MM.1S (cell line): ENCODE data around the gene EVA1B.

Experiments
- DNase-seq: peaks from one replicate; pipeline ENCODE4 v3.0.0-alpha.2; 2015
- H2AFZ ChIP-seq: fragments of 300-600 bp; sonication (generic); 2 replicates; pipeline ENCODE4 v1.6.0; 2016; ENCODE audit warnings: antibody characterized with exemption, low read length
- H3F3A ChIP-seq: fragments of 300-600 bp; sonication (generic); 2 replicates; pipeline ENCODE4 v1.6.1; 2016; ENCODE audit warnings: mild to moderate bottlenecking, antibody characterized with exemption, low read length, moderate library complexity, mixed read lengths; ENCODE audit not compliant: insufficient read depth
- H3K27ac ChIP-seq: fragments of 300-600 bp; sonication (generic); 2 replicates; pipeline ENCODE4 v1.5.1; 2016; ENCODE audit warnings: mild to moderate bottlenecking, low read length
- H3K27me3 ChIP-seq: fragments of 300-600 bp; sonication (generic); replicated peaks from 2 replicates; pipeline ENCODE4 v1.6.0; 2016; ENCODE audit warnings: low read length; ENCODE audit not compliant: insufficient read depth
- H3K36me3 ChIP-seq: fragments of 300-600 bp; sonication (generic); replicated peaks from 2 replicates; pipeline ENCODE4 v1.6.1; 2016; ENCODE audit warnings: mild to moderate bottlenecking, low read length, mixed read lengths; ENCODE audit not compliant: insufficient read depth
- H3K4me1 ChIP-seq: fragments of 300-600 bp; sonication (generic); 2 replicates; pipeline ENCODE4 v1.6.1; 2016; ENCODE audit warnings: low read length, mixed read lengths
- H3K4me2 ChIP-seq: fragments of 300-600 bp; sonication (generic); 2 replicates; pipeline ENCODE4 v1.6.0; 2016; ENCODE audit warnings: low read depth, low read length
- H3K4me3 ChIP-seq: fragments of 300-600 bp; sonication (generic); 2 replicates; pipeline ENCODE4 v1.5.1; 2016; ENCODE audit warnings: low read length, mixed read lengths
- H3K79me2 ChIP-seq: fragments of 300-600 bp; sonication (generic); 2 replicates; pipeline ENCODE4 v1.6.1; 2016; ENCODE audit warnings: mixed run types, low read length, mixed read lengths
- H3K9ac ChIP-seq: fragments of 300-600 bp; sonication (generic); 2 replicates; pipeline ENCODE4 v1.6.1; 2016; ENCODE audit warnings: low read length, mixed read lengths
- H3K9me2 ChIP-seq: fragments of 300-600 bp; sonication (generic); replicated peaks from 2 replicates; pipeline ENCODE4 v1.6.1; 2016; ENCODE audit warnings: mild to moderate bottlenecking, low read length, mixed read lengths; ENCODE audit not compliant: insufficient read depth
- H3K9me3 ChIP-seq: fragments of 300-600 bp; sonication (generic); replicated peaks from 2 replicates; pipeline ENCODE4 v1.6.1; 2016; ENCODE audit warnings: mild to moderate bottlenecking, low read length, mixed read lengths; ENCODE audit not compliant: insufficient read depth
- H4K20me1 ChIP-seq: fragments of 300-600 bp; sonication (generic); 2 replicates; pipeline ENCODE4 v1.6.1; 2016; ENCODE audit warnings: mild to moderate bottlenecking, low read length, moderate library complexity, mixed read lengths; ENCODE audit not compliant: insufficient read depth
- EZH2 ChIP-seq: fragments of 300-600 bp; sonication (generic); optimal IDR thresholded peaks from 2 replicates; pipeline ENCODE3; 2017; ENCODE audit warnings: low read depth, mild to moderate bottlenecking, antibody characterized with exemption, low read length, mixed read lengths
- EZH2phosphoT487 ChIP-seq: fragments of 300-600 bp; sonication (generic); IDR thresholded peaks from 2 replicates; pipeline ENCODE4 v1.6.1; 2018; ENCODE audit warnings: antibody characterized with exemption, low read length
- TF ChIP-seq, protein P1 (sequence below): fragments of 300-600 bp; sonication (generic); IDR thresholded peaks from 2 replicates; pipeline ENCODE4 v1.5.1; 2016; ENCODE audit warnings: antibody characterized with exemption, low read length, mixed read lengths

Gene EVA1B

DNA sequence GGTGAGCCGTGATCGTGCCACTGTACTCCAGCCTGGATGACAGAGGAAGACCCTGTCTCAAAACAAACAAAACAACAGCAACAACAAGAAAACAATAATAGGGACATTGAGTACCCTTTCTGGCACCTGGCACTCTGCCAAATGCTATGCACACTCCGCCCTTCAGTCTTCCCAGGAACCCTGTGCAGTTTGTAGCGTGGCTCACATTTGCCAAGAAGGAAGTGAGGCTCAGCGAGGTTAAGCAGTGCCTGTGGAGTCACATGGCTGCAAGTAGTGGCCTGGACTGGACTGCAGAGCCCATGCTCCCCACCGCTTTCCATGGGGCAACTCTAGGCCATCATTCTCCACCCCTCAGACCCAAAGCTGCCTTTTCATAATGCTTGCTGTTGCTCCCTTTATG, 5.3 kb upstream of the EVA1B start:
- Histone ChIP-seq H3K4me2 (no peak overlapping the region), H3K4me1 (no peaks in the 10 kb centered on the region)

DNA sequence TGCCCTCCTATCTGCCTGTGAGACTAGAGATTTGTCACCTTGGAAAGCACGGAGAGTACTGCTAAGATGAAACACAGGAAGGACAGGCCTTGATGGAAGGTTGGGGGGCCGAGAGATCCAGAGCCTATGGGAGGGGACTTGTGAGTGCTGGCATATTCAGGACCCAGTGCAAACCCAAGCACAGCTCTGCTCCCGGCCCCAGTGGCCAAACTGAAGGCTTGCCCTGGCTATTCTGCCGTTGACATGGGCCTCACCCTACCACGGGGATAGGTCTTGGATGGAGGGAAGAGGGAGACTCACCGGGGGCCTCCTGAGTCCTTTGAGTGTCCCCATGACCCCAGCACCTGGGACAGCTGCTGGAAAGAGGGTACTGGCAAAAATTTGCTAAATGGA, 4.6 kb upstream of the EVA1B start:
- Histone ChIP-seq H3F3A (no peaks in the 10 kb centered on the region), H2AFZ (no peak overlapping the region), H3K9me2 (no peaks in the 10 kb centered on the region), H3K4me2 (no peak overlapping the region), H3K36me3 (no peaks in the 10 kb centered on the region), H4K20me1 (no peaks in the 10 kb centered on the region), H3K9ac (no peak overlapping the region), H3K27me3 (peaks cover 13% of the 10 kb centered on the region), H3K79me2 (no peaks in the 10 kb centered on the region), H3K9me3 (no peaks in the 10 kb centered on the region), H3K27ac (no peak overlapping the region), H3K4me3 (no peak overlapping the region), H3K4me1 (no peaks in the 10 kb centered on the region)
- no peak for DNase-seq
- TF ChIP-seq, protein P1, sequence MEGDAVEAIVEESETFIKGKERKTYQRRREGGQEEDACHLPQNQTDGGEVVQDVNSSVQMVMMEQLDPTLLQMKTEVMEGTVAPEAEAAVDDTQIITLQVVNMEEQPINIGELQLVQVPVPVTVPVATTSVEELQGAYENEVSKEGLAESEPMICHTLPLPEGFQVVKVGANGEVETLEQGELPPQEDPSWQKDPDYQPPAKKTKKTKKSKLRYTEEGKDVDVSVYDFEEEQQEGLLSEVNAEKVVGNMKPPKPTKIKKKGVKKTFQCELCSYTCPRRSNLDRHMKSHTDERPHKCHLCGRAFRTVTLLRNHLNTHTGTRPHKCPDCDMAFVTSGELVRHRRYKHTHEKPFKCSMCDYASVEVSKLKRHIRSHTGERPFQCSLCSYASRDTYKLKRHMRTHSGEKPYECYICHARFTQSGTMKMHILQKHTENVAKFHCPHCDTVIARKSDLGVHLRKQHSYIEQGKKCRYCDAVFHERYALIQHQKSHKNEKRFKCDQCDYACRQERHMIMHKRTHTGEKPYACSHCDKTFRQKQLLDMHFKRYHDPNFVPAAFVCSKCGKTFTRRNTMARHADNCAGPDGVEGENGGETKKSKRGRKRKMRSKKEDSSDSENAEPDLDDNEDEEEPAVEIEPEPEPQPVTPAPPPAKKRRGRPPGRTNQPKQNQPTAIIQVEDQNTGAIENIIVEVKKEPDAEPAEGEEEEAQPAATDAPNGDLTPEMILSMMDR, result no peak
- TF ChIP-seq EZH2phosphoT487 (no peak), EZH2 (no peak)

More for the DNA sequence above, 5.3 kb upstream of the EVA1B start:
- H3K27ac ChIP-seq, result no peak overlapping the region
- H3K36me3 ChIP-seq, result no peaks in the 10 kb centered on the region
- no peaks in the 10 kb centered on the region for H3K9me3 ChIP-seq
- no peak overlapping the region for H2AFZ ChIP-seq
- no peaks in the 10 kb centered on the region for H3K79me2 ChIP-seq
- H3K27me3 ChIP-seq, result peaks cover 13% of the 10 kb centered on the region
- TF ChIP-seq, protein P1, result no peak
- TF ChIP-seq EZH2phosphoT487 (no peak), EZH2 (no peak)
- no peak for DNase-seq
- no peaks in the 10 kb centered on the region for H3F3A ChIP-seq
- no peak overlapping the region for H3K9ac ChIP-seq
- no peak overlapping the region for H3K4me3 ChIP-seq
- no peaks in the 10 kb centered on the region for H3K9me2 ChIP-seq
- H4K20me1 ChIP-seq, result no peaks in the 10 kb centered on the region

DNA sequence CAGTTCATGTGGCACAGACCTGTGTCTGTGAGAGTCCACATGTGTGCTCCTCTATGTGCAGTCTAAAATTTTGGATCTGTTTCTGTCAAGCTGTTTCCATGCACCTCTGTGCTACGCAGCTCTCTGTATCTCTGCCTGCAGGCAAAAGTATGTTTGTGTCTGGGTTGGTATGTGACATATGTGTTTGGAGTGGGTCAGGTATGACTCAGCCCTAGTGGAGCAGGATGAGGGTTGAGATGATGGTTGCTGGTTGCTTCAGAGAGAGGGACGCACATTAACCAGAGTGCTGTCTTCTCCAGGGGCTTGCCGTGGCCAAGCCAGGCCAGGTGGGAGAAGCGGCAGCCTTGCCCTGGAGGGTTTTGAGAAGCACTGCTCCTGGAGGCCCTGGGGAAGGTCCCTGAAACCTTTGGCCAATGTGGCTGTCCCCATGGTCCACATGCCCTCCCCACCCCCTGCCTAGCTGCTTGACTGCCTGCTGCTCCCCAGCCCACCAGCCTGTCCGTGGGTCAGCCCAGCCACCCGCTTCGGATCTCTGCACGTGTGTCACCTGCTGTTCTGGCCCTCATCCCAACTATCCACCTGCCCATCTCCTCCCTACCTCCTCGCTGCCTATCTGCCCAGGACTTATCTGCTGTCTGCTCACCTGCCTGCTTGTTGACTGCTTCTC, 4.1 kb upstream of the EVA1B start:
- Histone ChIP-seq H3K79me2 (no peaks in the 10 kb centered on the region), H3K4me1 (no peaks in the 10 kb centered on the region), H3K4me3 (no peak overlapping the region), H3K9ac (no peak overlapping the region), H3K9me3 (no peaks in the 10 kb centered on the region), H3K9me2 (no peaks in the 10 kb centered on the region), H3K27me3 (peaks cover 13% of the 10 kb centered on the region), H4K20me1 (no peaks in the 10 kb centered on the region), H3K36me3 (no peaks in the 10 kb centered on the region), H3K4me2 (no peak overlapping the region), H3K27ac (no peak overlapping the region), H3F3A (no peaks in the 10 kb centered on the region), H2AFZ (no peak overlapping the region)
- TF ChIP-seq, protein P1, result no peak
- no peak for TF ChIP-seq EZH2phosphoT487
- TF ChIP-seq EZH2, result no peak
- DNase-seq, result no peak
